COLO829 (cell line): ENCODE data around the gene HHLA2.
"Not testable (repeated sequence)": the region's sequence is repeated elsewhere in the genome, so short reads cannot be mapped to it uniquely, and the experiment has no call there.

Experiments used
- DNase-seq: peaks from one replicate; pipeline ENCODE4 v3.0.0; 2012; ENCODE audit warnings: low spot score

HHLA2 gene, protein sequence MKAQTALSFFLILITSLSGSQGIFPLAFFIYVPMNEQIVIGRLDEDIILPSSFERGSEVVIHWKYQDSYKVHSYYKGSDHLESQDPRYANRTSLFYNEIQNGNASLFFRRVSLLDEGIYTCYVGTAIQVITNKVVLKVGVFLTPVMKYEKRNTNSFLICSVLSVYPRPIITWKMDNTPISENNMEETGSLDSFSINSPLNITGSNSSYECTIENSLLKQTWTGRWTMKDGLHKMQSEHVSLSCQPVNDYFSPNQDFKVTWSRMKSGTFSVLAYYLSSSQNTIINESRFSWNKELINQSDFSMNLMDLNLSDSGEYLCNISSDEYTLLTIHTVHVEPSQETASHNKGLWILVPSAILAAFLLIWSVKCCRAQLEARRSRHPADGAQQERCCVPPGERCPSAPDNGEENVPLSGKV

DNA sequence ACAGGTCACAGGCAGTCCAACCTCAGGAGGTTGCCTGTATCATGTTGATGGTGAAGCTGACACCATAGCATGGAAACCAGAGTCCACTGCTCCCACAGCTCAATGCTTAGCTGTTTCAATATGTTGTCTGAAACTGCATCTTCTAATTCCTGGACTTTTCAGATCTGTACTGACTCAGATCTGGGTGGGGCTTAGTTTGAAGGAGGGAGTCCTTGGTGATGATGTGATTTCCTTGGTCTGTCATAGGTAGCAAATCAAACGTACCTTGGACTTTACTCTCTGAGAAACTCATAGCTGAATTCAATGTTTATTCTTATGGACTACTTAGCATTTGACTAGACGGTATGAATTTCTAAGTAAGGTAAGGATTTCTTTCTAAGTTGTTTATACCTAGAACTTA lies at the start of gene HHLA2:
Gene HHLA2 (plus strand): TSS at position 310 of the 400 bp plus-strand sequence. CDS start 55,266 bp downstream, outside the sequence.
- no peak for DNase-seq

DNA sequence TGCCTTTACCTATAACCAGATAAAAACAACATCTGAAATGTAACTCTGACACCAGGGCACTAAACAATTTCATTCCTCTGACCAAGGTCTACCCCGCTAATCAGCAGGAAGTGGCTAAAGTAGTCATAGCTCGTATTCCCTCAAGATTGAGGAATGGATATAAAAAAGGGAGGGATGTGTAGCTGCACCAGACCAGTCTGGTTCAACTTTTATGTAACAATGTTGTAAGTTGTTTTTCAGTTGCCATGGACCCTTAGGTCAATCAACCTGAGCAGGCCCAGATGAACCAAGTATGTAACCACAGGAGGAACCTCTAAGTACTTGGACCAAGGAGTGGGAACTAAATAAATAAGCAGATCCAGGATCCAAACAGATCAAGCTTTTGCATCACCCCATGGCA lies 45.7 kb upstream of the HHLA2 start:
- no peak for DNase-seq

DNA sequence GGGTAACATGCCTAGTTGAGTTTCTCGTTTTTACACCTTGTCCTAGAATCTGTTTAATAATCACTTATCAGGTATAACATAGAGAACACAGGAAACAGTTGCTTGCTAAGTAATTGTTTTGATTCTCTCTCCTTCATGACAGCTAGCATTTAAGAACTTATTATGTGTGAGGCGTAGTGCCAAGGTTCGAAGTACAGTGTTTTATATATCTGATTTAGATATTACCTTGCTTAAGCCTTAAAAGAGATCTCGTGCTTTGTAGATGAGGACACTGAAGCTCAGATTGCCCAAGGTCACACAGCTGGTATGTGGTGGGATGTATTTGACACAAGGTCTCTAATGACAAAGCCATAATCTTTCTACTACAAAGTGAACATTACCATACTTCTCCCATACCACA lies 45.1 kb upstream of the HHLA2 start:
- no peak for DNase-seq

DNA sequence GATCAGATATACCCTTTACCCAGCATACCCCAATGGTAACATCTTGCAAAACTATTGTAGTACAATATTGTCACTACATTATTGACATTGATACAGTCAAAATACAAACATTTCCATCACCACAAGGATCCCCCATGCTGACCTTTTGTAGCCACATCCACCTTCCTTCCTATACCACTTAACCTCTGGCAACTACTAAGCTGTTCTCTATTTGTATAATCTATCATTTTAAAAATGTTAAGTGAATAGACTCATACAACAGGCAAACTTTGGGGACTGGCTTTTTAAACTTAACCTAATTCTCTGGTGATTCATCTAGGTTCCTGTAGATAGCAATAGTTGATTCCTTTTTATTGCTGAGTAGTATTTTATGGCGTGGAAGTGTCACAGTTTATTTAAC lies 44.5 kb upstream of the HHLA2 start:
- DNase-seq: no peak

DNA sequence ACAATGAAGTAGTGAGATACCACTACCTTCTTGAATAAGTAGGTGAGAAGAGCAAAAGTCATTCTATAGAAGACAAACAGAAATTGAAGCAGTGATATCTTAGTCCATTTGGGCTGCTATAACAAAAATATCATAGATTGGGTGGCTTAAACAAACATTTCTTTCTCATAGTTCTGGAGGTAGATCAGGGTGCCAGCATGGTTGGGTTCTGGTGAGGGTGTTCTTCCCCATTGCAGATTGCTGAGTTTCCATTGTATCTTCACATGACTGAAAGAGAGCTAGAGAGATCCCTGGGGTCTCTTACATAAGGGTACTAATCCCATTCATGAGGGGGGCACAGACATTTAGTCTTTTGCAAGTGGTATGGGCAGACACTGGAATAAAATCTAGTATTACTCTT lies 41.2 kb upstream of the HHLA2 start:
- DNase-seq: no peak

DNA sequence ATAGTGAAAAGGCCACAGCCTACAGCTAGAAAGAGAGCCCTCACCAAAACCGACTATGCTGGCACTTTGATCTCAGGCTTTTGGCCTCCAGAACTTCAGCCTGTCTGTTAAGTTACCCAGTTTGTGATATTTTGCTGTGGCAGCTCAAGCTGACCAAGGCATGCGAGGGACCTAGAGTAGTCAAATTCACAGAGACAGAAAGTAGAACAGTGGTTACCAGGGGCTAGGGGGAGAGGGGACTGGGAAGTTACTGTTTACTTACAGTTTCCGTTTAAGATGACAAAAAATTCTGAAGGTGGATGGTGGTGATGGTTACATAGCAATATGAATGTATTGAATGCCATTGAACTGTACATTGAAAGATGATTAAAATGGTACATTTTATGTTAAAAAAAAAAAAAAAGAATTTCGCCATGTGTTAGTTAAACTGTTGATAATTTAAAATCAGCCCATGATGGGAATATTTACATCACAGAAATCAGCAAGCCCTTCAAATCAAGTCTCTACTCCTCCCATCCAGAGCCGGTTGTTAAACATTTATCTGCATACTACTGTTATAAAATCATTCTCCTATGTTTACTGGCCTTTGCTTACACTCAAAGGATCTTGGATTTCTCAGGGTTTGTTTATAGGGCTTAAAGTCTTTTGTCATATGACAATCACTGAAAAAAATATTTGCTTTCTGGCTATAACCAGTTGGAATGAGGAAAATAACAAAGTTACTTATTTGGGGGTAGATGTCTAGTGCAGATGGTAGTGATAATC lies 31.6 kb upstream of the HHLA2 start:
- not testable (repeated sequence) for DNase-seq

DNA sequence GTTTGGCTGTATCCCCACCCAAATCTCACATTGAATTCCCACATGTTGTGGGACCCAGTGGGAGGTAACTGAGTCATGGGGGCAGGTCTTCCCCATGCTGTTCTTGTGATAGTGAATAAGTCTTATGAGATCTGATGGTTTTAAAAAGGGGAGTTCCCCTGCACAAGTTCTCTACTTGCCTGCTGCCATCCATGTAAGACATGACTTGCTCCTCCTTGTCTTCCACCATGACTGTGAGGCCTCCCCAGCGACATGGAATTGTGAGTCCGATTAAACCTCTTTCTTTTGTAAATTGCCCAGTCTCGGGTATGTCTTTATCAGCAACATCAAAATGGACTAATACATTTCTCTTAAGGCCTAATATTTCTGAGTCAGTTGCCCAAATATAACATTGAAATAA lies 28.1 kb upstream of the HHLA2 start:
- DNase-seq: not testable (repeated sequence)

DNA sequence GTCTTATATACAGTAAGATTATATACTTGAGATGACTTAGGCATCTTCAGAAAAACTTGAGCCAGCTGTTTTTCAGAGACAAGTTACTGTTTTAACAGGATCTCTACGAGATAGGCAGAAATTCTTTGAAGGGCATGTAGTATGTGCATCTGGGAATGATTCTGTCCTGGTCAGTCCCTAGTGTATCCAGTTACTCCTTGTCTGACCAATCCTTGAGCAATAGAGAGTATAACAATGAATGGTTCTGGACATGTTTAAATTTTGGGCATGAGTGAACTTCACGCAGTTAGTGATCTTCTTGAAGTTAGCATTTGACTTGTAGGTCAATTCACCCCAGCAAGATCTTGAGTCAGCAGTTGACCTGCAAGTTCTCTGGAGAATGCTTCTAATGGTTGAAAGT lies 24.7 kb upstream of the HHLA2 start:
- DNase-seq: no peak

DNA sequence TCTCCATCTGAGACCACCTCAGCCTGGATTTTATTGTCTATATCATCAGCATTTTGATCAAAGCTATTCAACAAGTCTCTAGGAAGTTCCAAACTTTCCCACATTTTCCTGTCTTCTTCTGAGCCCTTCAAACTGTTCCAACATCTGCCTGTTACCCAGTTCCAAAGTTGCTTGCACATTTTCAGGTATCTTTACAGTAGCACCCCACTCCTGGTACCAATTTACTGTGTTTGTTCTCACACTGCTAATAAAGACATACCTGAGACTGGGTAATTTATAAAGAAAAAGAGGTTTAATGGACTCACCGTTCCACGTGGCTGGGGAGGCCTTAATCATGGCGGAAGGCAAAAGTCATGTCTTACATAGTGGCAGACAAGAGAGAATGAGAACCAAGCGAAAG lies 17.3 kb upstream of the HHLA2 start:
- DNase-seq: not testable (repeated sequence)

DNA sequence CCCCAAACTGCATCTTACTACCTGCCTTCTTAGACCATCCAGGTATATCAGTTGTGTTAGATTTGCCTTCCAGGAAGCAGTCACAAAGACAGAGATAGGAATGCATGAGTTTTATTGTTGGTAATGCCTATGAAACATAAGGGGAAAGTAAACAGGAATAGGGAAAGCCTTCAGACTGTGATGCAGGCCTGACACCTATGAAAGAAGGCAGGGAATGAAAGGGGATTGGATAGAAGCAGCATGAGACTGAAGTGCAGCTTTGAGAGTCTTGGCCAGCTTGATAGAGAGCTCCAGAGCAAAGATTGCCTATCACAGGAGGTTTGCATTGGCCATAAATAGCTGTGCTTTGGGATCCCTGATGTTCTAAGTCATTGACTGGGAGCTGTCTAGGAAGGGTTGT lies 15.9 kb upstream of the HHLA2 start:
- no peak for DNase-seq

DNA sequence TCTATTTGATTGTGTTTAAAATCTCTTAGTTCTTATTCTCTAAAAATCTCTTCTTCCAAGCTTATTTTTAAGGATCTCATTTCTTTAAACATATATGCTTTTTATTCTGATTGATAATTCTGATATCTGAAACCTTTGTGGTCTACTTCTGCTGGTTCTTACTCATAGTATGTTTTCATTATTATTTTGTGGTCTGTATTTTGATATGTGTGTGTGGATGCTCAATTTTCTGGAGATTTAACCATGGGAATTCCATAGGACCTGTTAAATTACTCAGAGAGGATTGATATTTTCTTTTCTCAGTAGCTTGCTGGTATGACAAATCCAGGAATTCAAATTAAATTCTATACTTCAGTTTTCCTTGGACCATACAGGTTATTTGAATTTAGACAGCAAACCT lies 14.7 kb upstream of the HHLA2 start:
- DNase-seq: no peak

DNA sequence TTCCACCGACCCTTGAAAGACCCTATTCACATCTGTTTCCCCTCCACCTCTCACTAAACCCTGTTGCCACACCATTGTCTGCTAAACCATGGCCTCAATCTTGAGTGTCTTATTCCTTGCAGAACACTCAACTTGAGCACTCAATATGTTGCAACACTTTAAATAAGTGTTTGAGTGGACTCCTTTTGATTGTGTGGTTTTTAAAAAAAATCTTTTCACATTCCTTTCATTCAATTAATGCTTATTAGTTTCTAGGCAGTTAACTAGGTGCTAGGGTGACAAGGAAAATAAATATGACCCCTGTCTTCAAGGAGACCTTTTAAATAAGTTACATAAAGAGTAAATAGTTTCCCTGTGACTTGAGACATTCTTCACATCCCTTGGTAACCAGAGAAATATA lies 13.3 kb upstream of the HHLA2 start:
- no peak for DNase-seq

DNA sequence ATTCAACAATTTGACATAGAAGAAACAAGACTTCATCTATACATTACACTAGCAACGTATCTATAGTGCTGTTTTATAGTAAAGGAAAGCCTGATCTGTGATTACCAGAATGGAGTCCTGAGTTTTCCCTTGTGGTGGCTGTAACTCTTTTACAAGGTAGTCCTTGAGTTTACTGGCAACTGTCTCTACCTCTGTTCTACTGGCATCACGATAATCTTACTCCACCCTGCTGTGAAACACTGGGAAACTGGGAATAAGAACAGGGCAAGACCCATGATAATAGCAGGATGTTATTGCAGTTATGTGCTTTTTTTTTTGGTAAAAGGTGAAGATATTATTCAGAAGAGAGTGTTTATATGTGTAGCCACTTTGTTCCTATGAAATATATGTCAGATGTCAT lies 12.4 kb upstream of the HHLA2 start:
- DNase-seq: no peak

DNA sequence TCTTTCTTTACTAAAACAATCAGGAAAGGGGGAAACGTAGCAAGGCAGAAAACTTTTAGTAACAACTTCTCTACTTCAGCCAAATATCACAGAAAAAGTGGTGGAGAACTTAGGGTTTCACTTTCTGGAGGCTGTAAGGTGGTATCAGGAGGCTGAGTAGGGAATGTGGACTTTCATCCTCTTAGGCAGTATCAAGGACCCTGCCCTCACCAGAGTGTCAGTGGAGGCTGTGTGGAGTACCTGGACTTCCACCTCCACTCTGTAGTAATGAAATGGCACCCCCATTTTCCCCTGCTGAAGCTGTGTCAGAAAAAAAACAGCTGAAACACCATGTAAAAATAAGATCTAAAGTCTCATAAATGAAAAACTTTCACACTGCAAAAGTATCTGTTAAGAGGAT lies 11.2 kb upstream of the HHLA2 start:
- DNase-seq: no peak

DNA sequence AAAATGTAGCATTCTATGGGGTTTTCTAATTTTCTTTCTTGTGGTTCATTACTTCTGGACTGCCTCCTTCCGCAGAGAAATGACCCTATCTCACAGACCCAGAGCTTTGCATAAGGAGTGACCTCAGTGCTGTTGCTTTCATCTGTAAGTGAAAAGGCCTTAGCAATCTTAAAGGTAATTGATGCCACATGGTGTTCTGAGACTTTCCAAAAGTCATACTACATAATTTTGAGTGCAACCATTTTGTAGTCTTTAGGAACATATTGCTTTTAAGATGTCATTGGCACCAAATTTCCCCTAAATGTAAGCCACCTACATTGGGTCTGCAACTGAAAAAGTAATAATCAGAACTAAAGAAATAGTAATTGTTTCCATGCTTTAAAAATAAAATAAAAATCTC lies 9.2 kb upstream of the HHLA2 start:
- DNase-seq: no peak

DNA sequence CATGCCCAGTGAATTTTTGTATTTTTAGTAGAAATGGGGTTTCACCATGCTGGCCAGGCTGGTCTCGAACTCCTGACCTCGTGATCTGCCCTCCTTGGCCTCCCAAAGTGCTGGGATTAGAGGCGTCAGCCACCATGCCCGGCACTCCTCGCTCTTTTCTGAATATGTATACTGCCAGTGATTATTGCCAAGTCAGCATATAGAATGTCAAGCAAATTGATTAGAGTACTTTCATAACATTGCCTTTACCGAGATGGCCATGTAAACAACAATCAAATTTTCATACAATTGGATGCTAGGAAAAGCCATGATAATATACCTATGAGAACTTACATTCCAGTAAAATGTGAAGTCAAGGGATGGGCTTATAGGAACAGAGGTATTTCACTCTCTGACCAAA lies 8.2 kb upstream of the HHLA2 start:
- DNase-seq: not testable (repeated sequence)

DNA sequence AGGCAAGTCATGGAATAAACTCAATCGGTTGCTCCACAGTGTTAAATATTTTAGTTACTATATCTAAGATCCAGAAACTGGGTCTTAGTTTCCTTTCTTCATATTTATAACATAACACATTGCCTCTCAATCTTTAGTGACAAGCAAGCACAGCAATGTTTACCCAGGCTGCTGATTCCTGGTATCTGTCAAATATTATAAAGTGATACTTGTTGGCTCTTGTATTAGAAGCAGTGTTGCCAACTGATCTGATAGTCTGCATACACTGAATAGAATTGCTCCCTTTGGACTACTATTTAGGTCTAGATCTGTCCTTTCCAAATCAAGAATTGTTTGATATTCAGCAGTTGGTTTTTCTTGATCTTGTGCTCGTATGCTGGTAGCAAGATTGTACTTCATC lies 7.2 kb upstream of the HHLA2 start:
- no peak for DNase-seq

DNA sequence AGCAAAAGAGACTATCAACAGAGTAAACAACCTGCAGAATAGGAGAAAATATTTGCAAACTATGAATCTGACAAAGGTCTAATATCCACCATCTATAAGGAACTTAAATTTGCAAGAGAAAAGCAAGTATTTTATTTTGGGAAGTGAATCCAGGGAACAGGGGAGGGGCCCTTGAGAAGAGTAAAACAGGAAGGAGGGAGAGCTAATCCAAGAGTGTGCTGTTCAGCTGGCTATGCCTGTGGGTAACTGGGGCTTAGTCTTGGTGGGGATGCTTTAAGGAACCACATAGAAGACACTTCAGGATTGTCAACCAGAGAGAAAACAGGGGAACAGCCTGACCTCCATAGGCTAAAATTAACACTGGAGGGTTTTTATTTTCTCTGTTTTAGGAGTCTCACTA lies 3.9 kb upstream of the HHLA2 start:
- DNase-seq: no peak

DNA sequence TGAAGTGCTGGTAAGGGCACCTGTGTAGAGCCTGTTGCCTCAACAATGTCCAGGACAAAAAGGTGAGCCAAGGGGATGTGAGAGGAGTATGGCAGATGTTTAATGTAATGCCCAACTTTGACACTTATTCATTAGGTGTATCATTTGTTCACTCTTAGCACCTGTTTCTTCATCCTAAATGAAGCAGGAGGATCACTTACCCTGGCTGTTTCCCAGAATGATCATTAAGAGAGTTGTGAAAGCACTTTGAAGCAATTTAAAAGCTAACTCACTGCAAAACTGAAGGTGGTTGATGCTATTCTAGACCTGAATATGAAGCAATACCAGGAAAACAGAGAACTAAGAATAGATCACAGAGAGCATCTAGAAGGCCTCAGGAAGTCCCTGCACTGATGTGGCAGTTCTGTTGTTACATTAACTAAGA lies 3.4 kb upstream of the HHLA2 start:
- DNase-seq: no peak

DNA sequence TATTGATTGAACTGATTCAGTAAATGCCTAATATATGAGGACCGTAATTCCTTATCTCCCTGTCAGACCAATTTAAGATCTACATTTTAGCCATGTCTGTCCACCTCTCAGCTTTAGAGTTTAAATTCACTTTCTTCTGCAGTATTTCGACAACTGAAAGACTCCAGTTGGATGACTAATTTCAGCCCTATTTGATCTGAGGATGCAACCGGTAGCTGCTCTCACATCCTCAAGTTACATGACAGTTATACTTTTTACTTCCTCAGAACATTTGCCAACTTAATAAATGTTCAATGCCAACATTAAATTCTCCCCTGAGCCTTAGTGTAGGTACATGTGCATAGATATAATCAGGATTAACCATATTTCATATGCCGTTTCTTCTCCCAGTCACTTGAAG lies 2.5 kb upstream of the HHLA2 start:
- no peak for DNase-seq

DNA sequence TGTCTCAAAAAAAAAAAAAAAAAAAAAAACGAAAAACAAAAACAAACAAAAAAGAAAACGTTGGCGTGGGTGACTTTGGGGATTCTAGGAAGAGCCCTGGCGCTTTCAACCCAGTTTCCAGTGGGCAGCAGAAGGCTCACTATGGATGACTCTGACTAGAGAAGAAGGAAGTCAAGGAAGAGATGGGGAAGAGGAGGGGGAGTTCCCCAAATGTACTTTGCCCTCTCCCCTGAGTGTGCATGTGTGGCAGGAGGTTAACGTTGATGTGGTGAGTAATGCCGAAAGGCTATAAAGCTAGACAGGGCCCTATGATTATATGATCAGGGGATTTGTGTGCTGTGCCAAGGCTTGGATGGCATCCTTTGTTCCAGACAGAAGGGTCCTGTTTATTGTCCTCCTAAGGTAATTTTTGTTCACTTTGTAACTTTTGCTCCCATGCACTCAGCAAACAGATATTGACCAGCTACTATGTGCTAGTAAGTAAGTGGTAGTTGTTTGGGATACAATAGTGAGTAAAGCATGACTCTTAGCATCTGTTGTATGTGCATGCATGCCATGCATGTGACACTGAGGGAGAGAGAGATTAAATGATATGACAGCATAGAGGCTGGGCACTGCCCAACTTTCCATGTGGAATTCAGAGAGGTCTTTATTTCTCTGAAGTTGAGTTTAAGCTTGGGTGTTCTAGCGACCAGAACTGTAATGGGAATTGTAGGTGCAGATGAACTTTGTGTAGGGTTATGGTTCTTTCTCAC lies 750 bp upstream of the HHLA2 start:
- no peak for DNase-seq

DNA sequence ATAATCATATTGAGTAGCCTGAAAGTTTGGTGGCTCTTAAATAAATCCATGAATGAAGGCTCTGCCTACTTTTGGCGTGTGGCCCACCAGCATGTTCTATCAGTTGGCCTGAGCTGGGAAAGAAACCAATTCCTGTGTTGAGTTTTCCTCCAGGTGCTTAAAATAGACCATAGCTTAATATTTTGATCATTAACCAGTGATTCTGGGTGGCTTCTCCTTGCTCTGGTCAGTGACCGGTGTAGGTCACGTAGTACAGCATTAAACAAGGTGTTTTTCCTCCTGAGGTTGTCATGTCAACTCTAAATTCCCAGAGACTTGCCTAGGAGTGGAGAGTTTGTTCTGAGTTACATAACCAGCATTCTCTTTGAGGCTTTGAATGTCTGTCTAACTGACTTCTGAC lies 1.3 kb downstream of the HHLA2 start:
- DNase-seq: no peak

DNA sequence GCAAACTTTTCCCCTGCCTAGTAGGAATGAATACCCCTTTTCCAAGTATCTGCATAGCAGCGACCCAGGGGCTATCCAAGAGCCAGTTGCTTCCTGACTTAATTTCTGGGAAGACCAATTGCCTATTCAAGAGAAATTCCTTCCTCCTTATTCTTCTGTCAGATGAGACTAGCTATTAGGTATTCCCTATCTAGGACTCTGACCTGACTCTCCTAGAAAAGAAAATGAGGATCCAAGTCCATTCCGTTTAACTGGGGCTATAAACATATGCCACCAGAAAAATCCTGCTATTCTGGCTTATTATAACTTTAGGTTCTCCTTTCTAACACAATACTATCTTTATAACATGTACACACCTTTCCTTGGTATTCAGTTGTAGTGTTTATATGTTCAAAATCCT lies 1.7 kb downstream of the HHLA2 start:
- no peak for DNase-seq
